Activated naive CD4-positive, alpha-beta T cell treated with anti-CD3 and anti-CD28 coated beads, Interleukin-2, amount 50 U/mL, for 24 hours (primary cell): Measurements from ENCODE around the gene PRKCZ.
A peak's percentile ranks its signal among the peaks of the same experiment; 100 is the strongest.

ENCODE experiments used
- H3K27ac Mint-ChIP-seq: one replicate; pipeline ENCODE4 v1.8.0; 2021; ENCODE audit warnings: mild to moderate bottlenecking, mixed read lengths
- H3K27me3 Mint-ChIP-seq: one replicate; pipeline ENCODE4 v1.8.0; 2021; ENCODE audit warnings: mixed read lengths
- H3K36me3 Mint-ChIP-seq: one replicate; pipeline ENCODE4 v1.8.0; 2021; ENCODE audit warnings: mixed read lengths
- H3K4me1 Mint-ChIP-seq: one replicate; pipeline ENCODE4 v1.8.0; 2021; ENCODE audit warnings: mixed read lengths
- H3K4me3 Mint-ChIP-seq: one replicate; pipeline ENCODE4 v1.8.0; 2021; ENCODE audit warnings: mild to moderate bottlenecking, mixed read lengths
- H3K9me3 Mint-ChIP-seq: one replicate; pipeline ENCODE4 v1.8.0; 2021; ENCODE audit warnings: mixed read lengths

Gene PRKCZ

DNA sequence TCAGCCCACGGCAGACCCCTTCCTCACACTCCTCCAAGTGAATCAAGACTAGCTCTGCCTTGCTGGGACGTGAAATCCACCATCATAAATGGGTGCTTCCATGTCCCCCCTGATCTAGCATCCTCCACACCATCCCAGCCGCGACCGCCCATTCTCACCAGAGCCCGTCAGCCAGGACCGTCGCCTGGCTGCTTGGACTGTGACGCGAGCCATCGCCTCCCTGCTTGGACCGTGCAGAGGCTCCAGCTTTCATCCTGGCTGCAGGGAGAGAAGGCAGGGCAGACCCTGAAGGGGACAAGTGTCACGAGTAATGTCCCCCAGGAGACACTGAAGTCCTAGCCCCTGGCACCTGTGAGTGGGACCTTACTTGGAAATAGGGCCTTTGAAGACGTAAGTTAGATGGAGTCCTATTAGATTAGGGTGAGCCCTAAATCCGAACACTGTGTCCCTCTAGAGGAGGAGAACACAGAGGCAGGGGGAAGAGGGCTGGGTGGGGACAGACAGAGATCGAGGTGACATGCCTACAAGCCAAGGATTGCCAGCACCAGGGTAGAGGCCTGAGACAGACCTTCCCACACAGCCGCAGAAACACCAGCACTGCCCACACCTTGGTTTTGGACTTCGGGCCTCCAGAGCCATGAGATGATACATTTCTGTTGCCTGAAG lies 12.8 kb upstream of the PRKCZ start:
- Mint-ChIP-seq H3K4me1 (no peaks in the 10 kb centered on the region), H3K27me3 (no peaks in the 10 kb centered on the region), H3K4me3 (no peak overlapping the region), H3K9me3 (no peaks in the 10 kb centered on the region), H3K27ac (no peak overlapping the region), H3K36me3 (no peaks in the 10 kb centered on the region)

DNA sequence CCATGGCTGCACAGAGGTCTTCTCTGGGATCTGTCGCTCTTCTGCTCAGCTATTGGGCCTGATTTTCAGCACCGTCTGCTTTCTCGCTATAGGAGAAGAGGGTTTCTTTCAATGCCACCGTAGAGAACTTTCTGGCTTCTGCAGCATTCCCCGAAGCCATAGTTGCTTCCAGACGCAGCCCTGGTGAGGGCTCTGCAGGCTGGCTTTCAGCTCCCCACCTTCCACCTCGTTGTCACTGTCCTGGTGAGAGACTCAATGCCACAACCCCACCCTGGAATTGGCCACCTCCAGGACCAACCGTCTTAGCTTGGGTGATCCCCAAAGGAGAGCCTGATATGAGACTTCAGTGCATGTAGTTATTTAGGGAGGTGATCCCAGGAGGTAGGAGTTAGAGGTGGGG lies 12.0 kb upstream of the PRKCZ start:
- Mint-ChIP-seq H3K4me3 (no peak overlapping the region), H3K9me3 (no peaks in the 10 kb centered on the region), H3K27me3 (no peaks in the 10 kb centered on the region), H3K36me3 (no peaks in the 10 kb centered on the region), H3K4me1 (no peaks in the 10 kb centered on the region), H3K27ac (no peak overlapping the region)

DNA sequence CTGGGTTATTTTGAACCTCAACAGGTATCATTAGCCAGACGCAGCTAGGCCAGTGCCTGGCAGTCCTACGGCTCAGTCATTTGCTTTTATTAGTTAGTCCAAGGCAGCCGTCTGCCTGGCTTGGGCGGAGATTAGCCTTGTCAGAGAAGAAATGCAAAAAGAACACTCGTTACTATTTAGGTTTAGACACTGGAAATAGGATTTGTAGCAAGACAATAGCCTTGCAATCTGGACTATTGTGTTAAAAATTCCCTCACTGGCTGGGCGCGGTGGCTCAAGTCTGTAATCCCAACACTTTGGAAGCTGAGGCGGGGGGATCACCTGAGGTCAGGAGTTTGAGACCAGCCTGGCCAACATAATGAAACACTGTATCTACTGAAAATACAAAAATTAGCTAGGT lies 11.0 kb upstream of the PRKCZ start:
- H3K4me1 Mint-ChIP-seq, result peaks cover 6% of the 10 kb centered on the region
- H3K27me3 Mint-ChIP-seq, result no peaks in the 10 kb centered on the region
- H3K4me3 Mint-ChIP-seq, result no peak overlapping the region
- H3K27ac Mint-ChIP-seq, result no peak overlapping the region
- no peaks in the 10 kb centered on the region for H3K36me3 Mint-ChIP-seq
- H3K9me3 Mint-ChIP-seq, result no peaks in the 10 kb centered on the region

DNA sequence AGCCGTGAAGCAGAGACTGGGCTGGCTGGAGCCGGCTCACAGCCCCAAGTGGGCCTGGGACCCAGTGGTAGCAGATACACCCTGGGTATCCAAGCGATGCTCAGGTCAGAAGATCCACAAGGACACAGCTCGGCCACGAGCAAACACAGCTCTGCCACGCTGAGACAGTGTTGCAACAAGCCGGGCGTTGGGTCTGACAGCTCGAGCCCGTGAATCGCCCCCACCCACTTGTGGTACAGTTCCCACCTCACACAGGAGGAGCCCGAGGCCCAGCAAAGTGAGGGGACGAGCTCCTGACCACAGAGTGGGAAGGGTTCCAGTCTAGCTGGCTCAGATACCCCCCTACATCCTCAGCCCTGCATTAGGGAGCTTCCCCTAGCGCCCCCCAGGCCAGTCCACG lies 8.9 kb upstream of the PRKCZ start:
- no peak overlapping the region for H3K4me3 Mint-ChIP-seq
- H3K4me1 Mint-ChIP-seq, result peaks cover 17% of the 10 kb centered on the region
- no peaks in the 10 kb centered on the region for H3K9me3 Mint-ChIP-seq
- H3K36me3 Mint-ChIP-seq, result no peaks in the 10 kb centered on the region
- H3K27ac Mint-ChIP-seq, result no peak overlapping the region
- H3K27me3 Mint-ChIP-seq, result no peaks in the 10 kb centered on the region

DNA sequence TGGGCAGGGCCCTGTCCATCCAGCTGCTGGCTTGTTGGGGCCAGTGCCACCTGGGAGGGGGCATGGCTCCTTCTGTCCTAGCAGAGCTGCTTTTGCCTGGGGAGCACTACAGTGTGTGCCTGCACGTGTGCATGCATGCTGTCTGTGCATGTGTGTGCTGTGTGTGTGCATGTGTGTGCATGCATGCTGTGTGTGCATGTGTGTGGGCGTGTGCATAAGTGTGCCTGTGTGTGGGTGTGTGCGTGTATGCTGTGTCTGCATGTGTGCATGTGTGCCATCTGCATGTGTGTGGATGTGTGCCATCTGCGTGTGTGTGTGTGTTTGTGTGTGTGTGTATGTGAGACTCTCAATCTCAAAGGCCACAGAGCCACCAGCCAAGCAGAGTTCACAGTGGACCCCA lies 8.3 kb upstream of the PRKCZ start:
- H3K36me3 Mint-ChIP-seq, result no peaks in the 10 kb centered on the region
- H3K9me3 Mint-ChIP-seq, result no peaks in the 10 kb centered on the region
- H3K4me3 Mint-ChIP-seq, result no peak overlapping the region
- peak overlapping the region; percentile 35 for H3K27ac Mint-ChIP-seq
- peaks cover 17% of the 10 kb centered on the region for H3K4me1 Mint-ChIP-seq
- H3K27me3 Mint-ChIP-seq, result no peaks in the 10 kb centered on the region

DNA sequence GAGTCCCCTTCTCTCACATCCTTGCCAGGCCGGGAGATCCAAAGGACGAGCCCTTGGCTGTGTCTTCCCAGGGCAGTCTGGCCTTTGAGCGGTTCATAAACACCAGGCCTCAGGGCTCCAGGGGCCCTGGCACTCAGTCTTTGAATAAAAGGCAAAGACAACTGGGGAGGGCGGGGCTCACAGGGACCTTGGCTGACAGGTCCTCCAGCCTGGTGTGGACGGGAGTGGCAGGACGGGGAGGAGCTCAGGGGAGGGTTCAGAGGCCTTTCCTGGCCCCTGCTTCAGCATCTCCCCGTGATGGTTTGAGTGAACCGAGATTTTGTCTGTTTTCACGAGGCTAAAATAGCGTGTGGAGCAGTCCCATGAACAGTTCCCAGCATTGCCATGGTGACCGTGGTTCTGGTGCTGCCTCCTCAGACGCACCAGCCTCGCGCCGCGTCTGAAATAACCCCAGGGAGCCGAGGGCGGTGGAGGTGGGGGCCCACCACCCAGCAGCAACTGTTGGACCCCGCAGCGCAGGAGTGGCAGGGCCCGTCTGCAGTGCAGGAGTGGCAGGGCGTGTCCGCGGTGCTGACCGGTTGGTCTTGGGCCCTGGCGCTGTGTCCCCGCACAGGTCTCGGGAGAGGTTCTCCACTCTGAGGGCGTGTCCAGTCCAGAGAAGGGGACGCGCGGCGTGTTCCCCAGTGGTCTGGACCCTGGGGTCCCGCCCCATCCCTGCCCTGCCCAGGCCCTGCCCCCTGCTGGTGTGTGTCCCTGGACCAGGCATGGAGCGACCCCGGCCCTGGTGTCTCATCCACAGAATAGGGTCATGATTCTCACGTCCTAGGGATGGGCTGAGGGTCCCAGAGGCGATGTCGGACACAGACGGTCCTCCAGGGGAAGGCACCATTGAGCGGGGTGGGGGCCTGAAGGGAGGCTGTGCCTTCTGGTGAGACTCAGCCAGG lies 7.1 kb upstream of the PRKCZ start:
- Mint-ChIP-seq H3K4me3 (no peak overlapping the region), H3K27ac (no peak overlapping the region), H3K4me1 (peaks cover 17% of the 10 kb centered on the region), H3K36me3 (no peaks in the 10 kb centered on the region), H3K9me3 (no peaks in the 10 kb centered on the region), H3K27me3 (no peaks in the 10 kb centered on the region)

DNA sequence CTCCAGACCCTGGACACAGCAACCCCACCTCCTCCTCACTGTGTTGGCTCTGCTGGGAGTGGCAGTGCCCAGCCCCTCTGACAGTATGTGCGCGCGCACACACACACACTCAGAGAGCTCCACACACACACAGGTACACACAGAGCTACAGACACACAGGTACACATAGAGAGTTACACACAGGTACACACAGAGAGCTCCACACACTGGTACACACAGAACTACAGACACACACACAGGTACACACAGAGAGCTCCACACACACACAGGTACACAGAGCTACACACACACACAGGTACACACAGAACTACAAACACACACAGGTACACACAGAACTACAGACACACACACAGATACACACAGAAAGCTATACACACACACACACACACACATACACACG lies 6.3 kb upstream of the PRKCZ start:
- Mint-ChIP-seq H3K4me1 (peaks cover 18% of the 10 kb centered on the region), H3K27me3 (peaks cover 3% of the 10 kb centered on the region), H3K36me3 (no peaks in the 10 kb centered on the region), H3K9me3 (no peaks in the 10 kb centered on the region), H3K4me3 (peak overlapping the region; percentile 78), H3K27ac (peak overlapping the region; percentile 67)

DNA sequence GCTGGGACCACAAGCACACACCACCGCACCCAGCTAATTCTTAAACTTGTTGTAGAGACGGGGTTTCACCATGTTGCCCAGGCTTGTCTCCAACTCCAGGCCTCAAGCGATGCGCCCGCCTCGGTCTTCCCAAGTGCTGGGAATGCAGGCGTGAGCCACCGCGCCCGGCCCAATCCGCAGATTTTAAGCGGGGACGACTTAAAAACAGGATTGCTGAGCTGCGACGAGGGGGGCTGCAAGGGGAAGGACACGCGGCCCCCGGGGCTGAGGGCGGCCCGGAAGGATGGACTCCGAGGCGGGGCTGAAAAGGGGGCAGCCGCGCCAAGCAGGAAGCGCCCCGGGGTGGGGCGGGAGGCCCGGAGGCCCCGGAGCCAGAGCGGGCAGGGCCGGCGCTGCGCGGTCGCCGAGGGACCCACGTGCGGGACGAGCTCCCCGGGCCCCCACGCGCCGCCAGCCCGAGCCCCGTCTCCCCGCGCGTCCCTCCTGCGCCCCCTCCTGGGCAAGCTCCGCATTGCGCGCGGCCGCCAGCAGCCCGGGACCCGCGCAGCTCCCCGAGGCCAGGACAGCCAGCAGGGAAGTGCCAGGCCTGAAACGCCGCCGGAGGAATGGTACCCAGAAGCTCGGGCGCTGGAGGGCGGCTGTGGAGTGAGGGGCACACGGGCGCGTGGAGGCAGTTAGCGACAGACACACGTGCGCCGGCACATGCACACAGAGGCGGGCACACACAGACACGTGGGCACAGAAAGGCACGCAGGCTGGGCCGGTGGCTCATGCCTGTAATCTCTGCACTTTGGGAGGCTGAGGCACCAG lies 5.5 kb upstream of the PRKCZ start:
- Mint-ChIP-seq H3K9me3 (no peaks in the 10 kb centered on the region), H3K4me3 (peak overlapping the region; percentile 78), H3K27ac (no peak overlapping the region), H3K36me3 (no peaks in the 10 kb centered on the region), H3K27me3 (peaks cover 3% of the 10 kb centered on the region), H3K4me1 (peaks cover 25% of the 10 kb centered on the region)

DNA sequence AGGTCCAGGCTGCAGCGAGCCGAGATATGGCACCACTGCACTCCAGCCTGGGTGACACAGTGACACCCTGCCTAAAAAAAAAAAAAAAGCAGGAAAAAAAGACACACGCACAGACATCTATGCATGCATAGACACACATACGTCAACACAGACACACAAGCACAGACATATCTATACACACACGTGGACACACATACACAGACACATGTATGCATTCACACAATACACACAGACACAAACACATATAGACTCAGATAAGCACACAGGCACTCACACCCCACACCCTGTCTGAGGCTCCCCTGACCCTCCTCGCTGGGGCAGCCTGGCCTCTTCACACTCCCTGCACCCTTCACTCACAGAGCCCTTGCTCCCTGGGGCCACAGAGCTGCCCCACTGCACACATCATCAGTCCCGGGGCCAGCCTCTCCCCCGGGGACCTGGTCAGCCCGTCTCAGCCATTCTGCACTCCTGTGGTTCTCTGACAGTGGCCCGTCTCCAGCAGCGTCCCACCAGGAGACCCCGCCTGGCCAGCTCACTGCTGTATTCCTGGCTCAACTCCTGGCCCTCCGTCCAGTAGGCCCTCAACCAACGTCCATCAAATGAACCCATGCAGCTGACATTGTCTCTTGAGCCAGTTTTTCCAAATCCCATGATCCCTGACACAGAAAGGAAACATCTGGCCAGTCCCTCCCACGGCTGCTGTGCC lies 4.6 kb upstream of the PRKCZ start:
- H3K27ac Mint-ChIP-seq, result peak overlapping the region; percentile 76

DNA sequence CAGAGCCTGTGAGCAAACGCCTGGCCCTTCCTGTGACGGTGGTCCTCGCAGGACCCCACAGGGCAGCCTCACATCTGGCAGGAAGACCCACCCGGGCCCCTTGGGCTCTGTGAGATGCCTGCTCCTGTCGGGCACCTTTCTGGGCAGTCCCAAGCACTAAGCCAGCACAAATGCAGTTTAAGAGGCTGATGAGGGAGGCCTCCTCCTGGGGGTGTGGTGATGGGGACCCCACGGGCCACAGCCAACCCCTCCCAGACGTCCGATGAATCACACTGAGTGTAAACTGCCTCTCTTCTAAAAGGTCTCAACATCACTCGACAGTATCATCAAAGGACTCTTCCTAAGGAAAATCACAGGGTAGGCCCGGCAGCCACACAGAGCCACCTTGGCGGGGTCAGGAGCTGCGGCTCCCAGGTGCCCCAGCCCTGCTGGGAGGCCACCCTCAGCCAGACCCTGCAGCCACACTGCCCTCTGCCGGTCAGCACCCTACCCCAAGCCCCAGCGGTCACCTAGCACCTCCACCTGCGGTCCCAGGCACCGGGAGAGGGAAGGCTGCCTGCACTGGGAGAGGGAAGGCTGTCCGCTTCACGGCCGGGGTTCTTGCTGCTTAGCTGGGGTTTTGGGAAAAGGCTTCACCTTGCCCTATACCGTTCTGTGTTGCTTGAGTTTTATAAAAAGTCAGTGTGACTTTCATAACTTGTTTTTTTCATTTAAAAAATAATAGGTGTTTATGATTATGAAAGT lies 3.9 kb upstream of the PRKCZ start:
- peak overlapping the region; percentile 26 for H3K4me3 Mint-ChIP-seq
- no peaks in the 10 kb centered on the region for H3K9me3 Mint-ChIP-seq
- H3K4me1 Mint-ChIP-seq, result peaks cover 25% of the 10 kb centered on the region
- no peak overlapping the region for H3K27ac Mint-ChIP-seq
- H3K36me3 Mint-ChIP-seq, result no peaks in the 10 kb centered on the region
- H3K27me3 Mint-ChIP-seq, result peaks cover 3% of the 10 kb centered on the region

More for the DNA sequence above, 4.6 kb upstream of the PRKCZ start:
- H3K36me3 Mint-ChIP-seq, result no peaks in the 10 kb centered on the region
- peak overlapping the region; percentile 67 for H3K4me3 Mint-ChIP-seq
- H3K9me3 Mint-ChIP-seq, result no peaks in the 10 kb centered on the region
- peaks cover 3% of the 10 kb centered on the region for H3K27me3 Mint-ChIP-seq
- peaks cover 25% of the 10 kb centered on the region for H3K4me1 Mint-ChIP-seq

DNA sequence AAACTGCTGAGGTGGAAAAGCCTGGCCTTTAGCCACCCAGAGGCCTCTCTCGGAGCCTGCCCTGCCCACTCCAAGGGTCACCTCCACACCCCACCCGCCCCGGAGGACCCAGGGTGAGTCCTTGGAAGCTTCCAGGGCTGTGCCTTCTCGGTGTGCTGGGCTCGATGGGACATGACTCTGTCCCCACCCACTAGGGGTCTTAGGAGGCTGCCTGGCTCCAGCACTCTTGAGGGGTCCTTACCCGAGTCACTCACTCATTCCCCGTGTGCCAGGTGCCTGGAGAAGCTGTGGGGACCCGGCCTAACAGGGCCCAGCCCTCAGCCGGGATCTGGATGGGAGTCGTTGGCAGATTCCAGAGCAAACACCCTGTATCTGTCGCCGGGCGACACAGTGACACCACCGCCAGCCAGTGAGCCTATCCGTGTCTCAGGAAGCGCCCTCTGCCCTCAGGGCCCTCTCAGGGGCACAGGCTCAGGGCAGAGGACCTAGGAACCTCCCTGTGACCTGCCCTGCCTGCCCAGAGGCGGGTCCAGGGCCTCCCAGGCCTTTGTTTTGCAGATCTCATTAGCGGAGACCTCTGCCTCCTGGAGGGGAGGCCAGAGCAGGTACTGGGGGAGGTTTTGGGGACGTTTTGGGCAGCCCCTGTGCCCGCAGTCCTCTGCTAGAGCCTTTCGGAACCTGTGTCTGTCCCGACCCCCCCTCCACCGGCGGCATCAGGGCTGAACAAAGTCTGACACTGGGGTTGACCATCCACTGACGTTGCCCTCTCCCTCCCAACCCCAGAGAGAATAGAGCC lies 3.1 kb upstream of the PRKCZ start:
- Mint-ChIP-seq H3K36me3 (no peaks in the 10 kb centered on the region), H3K9me3 (no peaks in the 10 kb centered on the region), H3K27me3 (peaks cover 3% of the 10 kb centered on the region)

DNA sequence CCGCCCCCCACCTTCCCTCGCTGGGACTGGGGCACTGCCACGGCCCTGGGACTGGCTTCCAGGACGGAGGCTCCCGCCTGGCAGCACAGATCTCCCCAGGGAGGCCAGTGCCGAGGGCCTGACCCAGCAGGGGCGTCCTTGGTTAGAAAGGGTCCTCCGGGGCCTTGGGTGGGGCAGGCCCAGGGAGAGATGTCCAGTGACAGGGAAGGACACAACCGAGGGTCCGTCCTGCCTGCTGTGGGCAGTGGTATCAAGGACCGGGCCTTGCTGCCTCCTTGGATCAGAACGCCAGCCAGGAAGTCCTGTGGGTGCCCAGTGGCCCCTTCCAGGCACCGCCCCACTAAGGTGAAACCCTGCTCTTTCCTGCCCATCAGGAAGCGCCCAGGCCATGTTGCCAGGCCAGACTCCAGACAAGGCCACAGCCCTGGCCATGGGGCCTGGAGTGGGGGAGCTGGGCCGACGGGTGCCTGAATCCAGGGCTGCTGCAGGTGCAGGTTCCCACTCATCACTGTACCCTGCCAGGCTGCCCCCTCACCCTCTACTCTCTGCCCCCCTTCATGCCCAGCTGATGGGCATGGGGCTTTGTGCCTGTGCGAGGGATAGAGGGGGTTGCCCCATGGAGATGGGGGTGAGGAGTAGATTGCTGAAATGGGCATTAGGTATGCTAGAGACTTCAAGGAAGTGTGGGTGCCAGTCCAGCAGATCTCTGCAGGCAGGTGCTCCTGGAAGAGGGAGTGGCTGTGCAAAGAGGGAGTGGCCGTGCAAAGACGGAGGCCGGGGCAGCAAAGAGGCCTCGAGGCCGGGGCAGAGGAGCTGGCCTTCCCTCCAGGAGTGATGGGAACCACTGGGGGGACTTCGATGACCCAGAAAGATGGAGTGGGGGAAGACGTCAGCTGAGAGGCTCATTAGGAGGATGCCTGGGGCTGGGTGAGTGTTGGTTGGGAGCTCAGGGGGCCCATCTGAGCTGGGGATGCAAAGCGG lies 2.2 kb upstream of the PRKCZ start:
- Mint-ChIP-seq H3K27me3 (peaks cover 3% of the 10 kb centered on the region), H3K4me3 (peak overlapping the region; percentile 86), H3K9me3 (no peaks in the 10 kb centered on the region), H3K4me1 (peaks cover 35% of the 10 kb centered on the region), H3K36me3 (no peaks in the 10 kb centered on the region), H3K27ac (no peak overlapping the region)

More for the DNA sequence above, 3.1 kb upstream of the PRKCZ start:
- no peak overlapping the region for H3K4me3 Mint-ChIP-seq
- no peak overlapping the region for H3K27ac Mint-ChIP-seq
- H3K4me1 Mint-ChIP-seq, result peaks cover 28% of the 10 kb centered on the region

DNA sequence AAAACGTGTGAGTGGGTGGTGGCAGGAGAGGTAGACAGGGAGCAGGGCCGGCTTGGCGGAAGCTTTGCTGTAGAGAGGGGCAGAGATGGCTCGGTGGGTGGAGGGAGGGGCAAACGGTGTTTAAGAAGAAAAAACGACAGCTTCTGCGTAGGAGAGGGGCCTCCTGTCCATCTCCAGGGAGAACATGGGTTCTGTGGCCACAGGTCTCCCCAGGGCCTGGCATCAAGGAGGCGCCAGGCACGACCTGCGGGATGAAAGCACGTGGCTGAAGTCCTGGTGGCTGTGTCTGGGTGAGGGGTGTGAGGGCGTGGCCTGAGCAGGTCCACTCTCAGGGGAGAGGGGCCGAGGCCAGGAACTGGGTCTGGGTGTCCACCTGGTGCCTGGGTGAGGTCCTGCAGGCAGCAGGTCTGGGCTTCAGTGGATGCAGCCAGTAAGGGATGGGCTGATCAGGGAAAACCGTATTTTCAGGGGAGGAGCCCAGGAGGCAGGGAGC lies 940 bp upstream of the PRKCZ start:
- H3K27me3 Mint-ChIP-seq, result peaks cover 3% of the 10 kb centered on the region
- no peaks in the 10 kb centered on the region for H3K36me3 Mint-ChIP-seq
- H3K4me3 Mint-ChIP-seq, result peak overlapping the region; percentile 86
- peak overlapping the region; percentile 24 for H3K27ac Mint-ChIP-seq
- H3K4me1 Mint-ChIP-seq, result peaks cover 30% of the 10 kb centered on the region
- no peaks in the 10 kb centered on the region for H3K9me3 Mint-ChIP-seq
